GM12878 (cell line): ENCODE measurements around the gene INPP4B. TPM values are rescaled to one million over a fixed set of nuclear protein-coding genes. Genes with fewer than 3 reads are reported as not detected.

Source experiments
- ATAC-seq: fragments of 200-7000 bp; cut with Tn5 transposase; 3 replicates; pipeline ENCODE4 v1.9.1; 2020; ENCODE audit warnings: mild to moderate bottlenecking, moderate library complexity
- BruUV-seq: library from RNA; stranded (reverse); fragments of 400-500 nt; replicated peaks from 2 replicates; lab custom pipeline; 2021; lab: Mats Ljungman, UMichigan
- CTCF ChIA-PET: fragments of 300-600 bp; sonication (Branson Sonifier 250); formaldehyde crosslinking; extraction: SDS; loops from one replicate; lab custom pipeline; 2021; ENCODE audit warnings: inconsistent platforms; lab: Yijun Ruan, JAX
- POLR2A ChIA-PET: fragments of 350-600 bp; formaldehyde crosslinking; extraction: SDS; loops from one replicate; lab custom pipeline; 2021; ENCODE audit warnings: inconsistent platforms; lab: Charles Lee
- RAD21 ChIA-PET: fragments of 300-600 bp; sonication (Branson Sonifier 250); formaldehyde crosslinking; loops from one replicate; lab custom pipeline; 2023; ENCODE audit warnings: antibody characterized with exemption; ENCODE audit not compliant: unreplicated experiment; lab: Charles Lee
- SMC1A ChIA-PET: fragments of 300-600 bp; sonication (Branson Sonifier 250); formaldehyde crosslinking; loops from one replicate; lab custom pipeline; 2023; ENCODE audit not compliant: unreplicated experiment, uncharacterized antibody; lab: Charles Lee
- DNase-seq: peaks from one replicate; pipeline ENCODE4 v3.0.0-alpha.2; 2011; ENCODE audit warnings: low read depth, low spot score
- FAIRE-seq: peaks from 3 replicates; lab custom pipeline; 2011; peaks lifted over from hg19 to GRCh38; lab: Jason Lieb, UNC
- H2AFZ ChIP-seq: 2 replicates; pipeline ENCODE4 v1.6.0; 2011; ENCODE audit warnings: low read depth, low read length, control low read depth; ENCODE audit not compliant: control insufficient read depth
- H3K27ac ChIP-seq: 2 replicates; pipeline ENCODE4 v1.5.1; 2011; ENCODE audit warnings: control low read depth; ENCODE audit not compliant: control insufficient read depth, insufficient read depth
- H3K27me3 ChIP-seq, 2 experiments: replicated peaks in 1 of 2; 2 replicates each; pipeline versions ENCODE4 v1.6.0 to v1.6.1; 2011; ENCODE audit warnings: low read length in 1 of 2; ENCODE audit not compliant: control insufficient read depth in 2 of 2, insufficient read depth in 2 of 2
- H3K36me3 ChIP-seq, 2 experiments: 2 replicates each; pipeline ENCODE4 v1.5.1; 2011; ENCODE audit warnings: low read length in 1 of 2; ENCODE audit not compliant: control insufficient read depth in 2 of 2, insufficient read depth in 2 of 2
- H3K4me1 ChIP-seq: 2 replicates; pipeline ENCODE4 v1.6.1; 2011; ENCODE audit warnings: mild to moderate bottlenecking, low read length, moderate library complexity, mixed read lengths; ENCODE audit not compliant: control insufficient read depth, insufficient read depth
- H3K4me2 ChIP-seq: 2 replicates; pipeline ENCODE4 v1.6.0; 2011; ENCODE audit warnings: control low read depth; ENCODE audit not compliant: control insufficient read depth, insufficient read depth
- H3K4me3 ChIP-seq: fragments of 200-600 bp; sonication (generic); 2 replicates; pipeline ENCODE4 v1.5.1; 2016
- H3K79me2 ChIP-seq: 2 replicates; pipeline ENCODE4 v1.6.0; 2011; ENCODE audit warnings: low read length; ENCODE audit not compliant: control insufficient read depth, insufficient read depth
- H3K9ac ChIP-seq: 2 replicates; pipeline ENCODE4 v1.8.0; 2011; ENCODE audit warnings: low read length, control low read depth, mixed read lengths; ENCODE audit not compliant: control insufficient read depth, insufficient read depth
- H3K9me3 ChIP-seq: replicated peaks from 3 replicates; pipeline ENCODE4 v1.5.1; 2011; ENCODE audit warnings: mild to moderate bottlenecking, low read length; ENCODE audit not compliant: control insufficient read depth, insufficient read depth
- H4K20me1 ChIP-seq: 2 replicates; pipeline ENCODE4 v1.6.0; 2011; ENCODE audit not compliant: control insufficient read depth, insufficient read depth
- ATF7 ChIP-seq: fragments of 450-650 bp; IDR thresholded peaks from 2 replicates; pipeline ENCODE4 v1.6.1; 2016; ENCODE audit warnings: low read depth, mild to moderate bottlenecking
- EP300 ChIP-seq, 2 experiments: fragments of 150-350 bp in 1 of 2; IDR thresholded peaks; 2 replicates each; pipeline ENCODE4 v1.6.1; 2011 to 2012; ENCODE audit warnings: low read depth in 2 of 2, low read length in 2 of 2, borderline replicate concordance in 1 of 2, improper control_type of control experiment in 1 of 2, inconsistent platforms in 1 of 2; ENCODE audit not compliant: control insufficient read depth in 1 of 2
- ETV6 ChIP-seq, 2 experiments: fragments of 450-650 bp in 1 of 2; IDR thresholded peaks in 1 of 2; conservative IDR thresholded peaks in 1 of 2; 2 replicates each; pipeline ENCODE4 v1.6.1; 2014; ENCODE audit warnings: antibody characterized with exemption in 1 of 2, borderline replicate concordance in 1 of 2, low read depth in 1 of 2, mild to moderate bottlenecking in 1 of 2, moderate library complexity in 1 of 2
- EZH2 ChIP-seq: IDR thresholded peaks from 2 replicates; pipeline ENCODE4 v1.6.1; 2012; ENCODE audit warnings: low read depth, mild to moderate bottlenecking, control low read depth, inconsistent platforms, low read length, borderline replicate concordance; ENCODE audit not compliant: control insufficient read depth
- HCFC1 ChIP-seq: fragments of 150-350 bp; IDR thresholded peaks from 2 replicates; pipeline ENCODE4 v1.6.1; 2014; ENCODE audit warnings: low read length
- HDAC2 ChIP-seq: fragments of 200-600 bp; sonication (generic); IDR thresholded peaks from 2 replicates; pipeline ENCODE4 v1.6.1; 2017
- MEF2A ChIP-seq: IDR thresholded peaks from 2 replicates; pipeline ENCODE4 v1.6.1; 2011; ENCODE audit warnings: low read depth, mild to moderate bottlenecking, low read length, moderate library complexity; ENCODE audit not compliant: insufficient read depth
- MYC ChIP-seq: IDR thresholded peaks from 2 replicates; pipeline ENCODE4 v1.6.1; 2011; ENCODE audit warnings: mild to moderate bottlenecking, low read length, moderate library complexity, inconsistent platforms; ENCODE audit not compliant: insufficient read depth, insufficient replicate concordance, insufficient read length, severe bottlenecking
- RB1 ChIP-seq: fragments of 450-650 bp; formaldehyde crosslinking; IDR thresholded peaks from 2 replicates; pipeline ENCODE4 v1.6.1; 2017; ENCODE audit warnings: mild to moderate bottlenecking, borderline replicate concordance
- RFX5 ChIP-seq: IDR thresholded peaks from 2 replicates; pipeline ENCODE4 v1.6.1; 2011; ENCODE audit warnings: low read depth, low read length, improper control_type of control experiment
- SMARCA5 ChIP-seq: fragments of 450-650 bp; IDR thresholded peaks from 2 replicates; pipeline ENCODE4 v1.6.1; 2017; ENCODE audit warnings: mild to moderate bottlenecking
- SREBF2 ChIP-seq: IDR thresholded peaks from 2 replicates; pipeline ENCODE4 v1.6.1; 2012; ENCODE audit warnings: mild to moderate bottlenecking, low read length
- STAT3 ChIP-seq: IDR thresholded peaks from 2 replicates; pipeline ENCODE4 v1.6.1; 2011; ENCODE audit warnings: low read depth, low read length, improper control_type of control experiment
- TARDBP ChIP-seq: IDR thresholded peaks from 2 replicates; pipeline ENCODE4 v1.6.1; 2016; ENCODE audit warnings: borderline replicate concordance
- TCF3 ChIP-seq: IDR thresholded peaks from 2 replicates; pipeline ENCODE4 v1.6.1; 2012; ENCODE audit warnings: low read depth, mild to moderate bottlenecking, low read length, borderline replicate concordance; ENCODE audit not compliant: insufficient read depth
- WGBS: methylation state at CpG from one replicate; pipeline ENCODE4 v1.1.6; 2016; ENCODE audit warnings: low lambda C conversion rate; ENCODE audit not compliant: insufficient replicate concordance, insufficient coverage; ENCODE audit errors: missing lambda C conversion rate; 5-methylcytosine and 5-hydroxymethylcytosine counted together
- in situ Hi-C: fragments of 300-500 bp; cut with MboI; formaldehyde crosslinking; loops from 9 replicates; pipeline ENCODE4 v1.14.3; 2018; ENCODE audit warnings: mixed read lengths
- intact Hi-C: fragments of 100-400 bp; cut with micrococcal nuclease; formaldehyde crosslinking; loops from one replicate; pipeline ENCODE4 v1.14.2; 2022; ENCODE audit not compliant: unreplicated experiment
- polyA plus RNA-seq, 11 experiments: library from polyadenylated mRNA; depleted of rRNA in 4 of 11; unstranded in 6 of 11; stranded (reverse) in 5 of 11; fragments of >200 nt; fragmentation: Nextera tagmentation in 4 of 11; fragmentation: Illumina TruSeq in 1 of 11; extraction: Ambion mirVana in 4 of 11; extraction: Trizol in 1 of 11; gene quantifications; 1 replicate in 1 of 11; 2 replicates in 10 of 11; pipeline versions ENCODE4 v1.2.1 to v1.2.3, GENCODE V29; 2011 to 2016; ENCODE audit warnings: inconsistent platforms in 2 of 11, missing spikeins in 2 of 11, low read depth in 1 of 11
- total RNA-seq, 4 experiments: library from RNA; depleted of rRNA in 3 of 4; stranded (reverse); fragments of >200 nt in 3 of 4; fragmentation: Illumina TruSeq in 1 of 4; extraction: Trizol in 1 of 4; gene quantifications; 2 replicates each; pipeline versions ENCODE4 v1.2.1 to v1.2.3, GENCODE V29; 2013 to 2021
- TF ChIP-seq, protein P1 (sequence below): fragments of 450-650 bp; IDR thresholded peaks from 2 replicates; pipeline ENCODE4 v1.6.1; 2018; ENCODE audit warnings: mild to moderate bottlenecking, low read depth, moderate library complexity; ENCODE audit not compliant: partially characterized antibody
- TF ChIP-seq, protein P2 (sequence below): fragments of 450-650 bp; conservative IDR thresholded peaks from 2 replicates; pipeline ENCODE4 v1.6.1; 2017; ENCODE audit warnings: mild to moderate bottlenecking, moderate library complexity

INPP4B gene
- total and polyA plus RNA-seq, 10 of the 15 experiments (the other 5 are each of a cell fraction or from before 2014, with no cell fraction given) = 0.53 to 11.2 (median 0.95) TPM

GRCh38 chr4:142528433-142528832 lies 317.7 kb downstream of the INPP4B start (continued):
- TF ChIP-seq, protein P1, sequence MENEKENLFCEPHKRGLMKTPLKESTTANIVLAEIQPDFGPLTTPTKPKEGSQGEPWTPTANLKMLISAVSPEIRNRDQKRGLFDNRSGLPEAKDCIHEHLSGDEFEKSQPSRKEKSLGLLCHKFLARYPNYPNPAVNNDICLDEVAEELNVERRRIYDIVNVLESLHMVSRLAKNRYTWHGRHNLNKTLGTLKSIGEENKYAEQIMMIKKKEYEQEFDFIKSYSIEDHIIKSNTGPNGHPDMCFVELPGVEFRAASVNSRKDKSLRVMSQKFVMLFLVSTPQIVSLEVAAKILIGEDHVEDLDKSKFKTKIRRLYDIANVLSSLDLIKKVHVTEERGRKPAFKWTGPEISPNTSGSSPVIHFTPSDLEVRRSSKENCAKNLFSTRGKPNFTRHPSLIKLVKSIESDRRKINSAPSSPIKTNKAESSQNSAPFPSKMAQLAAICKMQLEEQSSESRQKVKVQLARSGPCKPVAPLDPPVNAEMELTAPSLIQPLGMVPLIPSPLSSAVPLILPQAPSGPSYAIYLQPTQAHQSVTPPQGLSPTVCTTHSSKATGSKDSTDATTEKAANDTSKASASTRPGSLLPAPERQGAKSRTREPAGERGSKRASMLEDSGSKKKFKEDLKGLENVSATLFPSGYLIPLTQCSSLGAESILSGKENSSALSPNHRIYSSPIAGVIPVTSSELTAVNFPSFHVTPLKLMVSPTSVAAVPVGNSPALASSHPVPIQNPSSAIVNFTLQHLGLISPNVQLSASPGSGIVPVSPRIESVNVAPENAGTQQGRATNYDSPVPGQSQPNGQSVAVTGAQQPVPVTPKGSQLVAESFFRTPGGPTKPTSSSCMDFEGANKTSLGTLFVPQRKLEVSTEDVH = no peak
- TF ChIP-seq HDAC2 = no peak
- no peak for TF ChIP-seq HCFC1
- no peak for TF ChIP-seq SMARCA5
- no peak for TF ChIP-seq RB1
- no peak for TF ChIP-seq STAT3
- TF ChIP-seq RFX5 = no peak
- no peak for TF ChIP-seq MEF2A

DNA sequence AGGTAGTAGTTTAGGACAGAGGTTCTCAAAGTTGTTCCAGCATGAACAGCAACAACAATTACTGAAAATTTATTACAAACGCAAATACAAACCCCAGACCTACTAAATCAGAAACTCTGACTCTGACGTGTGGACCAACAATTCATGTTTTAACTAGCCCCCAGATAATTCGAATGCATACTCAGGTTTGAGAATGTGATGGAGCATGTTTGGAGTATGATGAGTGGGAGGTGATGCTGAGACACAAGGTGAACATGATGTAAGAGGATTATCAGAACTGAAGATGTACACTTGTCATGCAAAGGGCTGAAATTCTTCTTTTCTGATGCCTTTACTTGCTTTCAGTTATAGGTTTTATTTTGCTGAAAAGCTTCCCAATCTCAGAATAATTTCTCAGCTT lies 323.0 kb downstream of the INPP4B start:
- WGBS = 2% methylated on average over 3 of the region's 3 CpGs

More for the DNA sequence above, 323.0 kb downstream of the INPP4B start:
- TF ChIP-seq TCF3 = no peak
- TF ChIP-seq ATF7 = no peak
- TF ChIP-seq, protein P2, sequence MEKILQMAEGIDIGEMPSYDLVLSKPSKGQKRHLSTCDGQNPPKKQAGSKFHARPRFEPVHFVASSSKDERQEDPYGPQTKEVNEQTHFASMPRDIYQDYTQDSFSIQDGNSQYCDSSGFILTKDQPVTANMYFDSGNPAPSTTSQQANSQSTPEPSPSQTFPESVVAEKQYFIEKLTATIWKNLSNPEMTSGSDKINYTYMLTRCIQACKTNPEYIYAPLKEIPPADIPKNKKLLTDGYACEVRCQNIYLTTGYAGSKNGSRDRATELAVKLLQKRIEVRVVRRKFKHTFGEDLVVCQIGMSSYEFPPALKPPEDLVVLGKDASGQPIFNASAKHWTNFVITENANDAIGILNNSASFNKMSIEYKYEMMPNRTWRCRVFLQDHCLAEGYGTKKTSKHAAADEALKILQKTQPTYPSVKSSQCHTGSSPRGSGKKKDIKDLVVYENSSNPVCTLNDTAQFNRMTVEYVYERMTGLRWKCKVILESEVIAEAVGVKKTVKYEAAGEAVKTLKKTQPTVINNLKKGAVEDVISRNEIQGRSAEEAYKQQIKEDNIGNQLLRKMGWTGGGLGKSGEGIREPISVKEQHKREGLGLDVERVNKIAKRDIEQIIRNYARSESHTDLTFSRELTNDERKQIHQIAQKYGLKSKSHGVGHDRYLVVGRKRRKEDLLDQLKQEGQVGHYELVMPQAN = no peak
- TF ChIP-seq MYC = no peak
- TF ChIP-seq EZH2 = no peak
- TF ChIP-seq EP300 (IDR thresholded peaks at IDR 0.05; ENCODE audit: borderline replicate concordance in 1 of 2, control insufficient read depth in 1 of 2, low read depth in 2 of 2, low read length in 2 of 2) = no peak
- no peak for TF ChIP-seq SREBF2
- TF ChIP-seq ETV6 (conservative IDR thresholded peaks at IDR 0.05 in 1 of 2, IDR thresholded peaks at IDR 0.05 in 1 of 2; ENCODE audit: borderline replicate concordance in 1 of 2, low read depth in 1 of 2) = no peak
- TF ChIP-seq TARDBP = no peak
- CTCF ChIA-PET = interaction anchor here (1.5 kb wide), 1 partner anchor 170 kb away, joined by 5 read pairs; no protein-coding TSS in a partner anchor
- POLR2A ChIA-PET = interaction anchor here (0.5 to 1.5 kb wide), 2 partner anchors 45 to 191 kb away, joined by 3 to 5 read pairs; no protein-coding TSS in a partner anchor
- peak; percentile 53 for ATAC-seq
- intact Hi-C loops (no loop called here), in situ Hi-C loops (no loop called here)
- Histone ChIP-seq H3K4me3 (no peak overlapping the region), H3K9me3 (no peaks in the 10 kb centered on the region), H2AFZ (no peak overlapping the region), H3K36me3 (no peaks in the 10 kb centered on the region), H3K9ac (no peak overlapping the region), H3K79me2 (no peaks in the 10 kb centered on the region), H4K20me1 (no peaks in the 10 kb centered on the region), H3K4me2 (no peak overlapping the region), H3K27ac (no peak overlapping the region), H3K27me3 (no peaks in the 10 kb centered on the region), H3K4me1 (no peaks in the 10 kb centered on the region)
- no TSS peak for BruUV-seq
- DNase-seq = no peak
- FAIRE-seq = no peak
- RAD21 ChIA-PET = interaction anchor here (0.7 to 1.2 kb wide), 5 partner anchors 11 to 116 kb away, joined by 3 to 4 read pairs (median 3); no protein-coding TSS in a partner anchor
- SMC1A ChIA-PET = interaction anchor here (0.7 to 1.4 kb wide), 9 partner anchors 10 to 172 kb away, joined by 3 to 6 read pairs (median 4); no protein-coding TSS in a partner anchor
